GM18517 (cell line): Measurements from ENCODE around the gene METTL27.
"Not testable (repeated sequence)": the region's sequence is repeated elsewhere in the genome, so short reads cannot be mapped to it uniquely, and the experiment has no call there.

Experiments
- ATAC-seq: cut with Tn5 transposase; IDR thresholded peaks from one replicate; pipeline ENCODE4 v1.9.1; 2021; ENCODE audit warnings: mild to moderate bottlenecking, moderate library complexity; ENCODE audit not compliant: unreplicated experiment

METTL27 gene

DNA sequence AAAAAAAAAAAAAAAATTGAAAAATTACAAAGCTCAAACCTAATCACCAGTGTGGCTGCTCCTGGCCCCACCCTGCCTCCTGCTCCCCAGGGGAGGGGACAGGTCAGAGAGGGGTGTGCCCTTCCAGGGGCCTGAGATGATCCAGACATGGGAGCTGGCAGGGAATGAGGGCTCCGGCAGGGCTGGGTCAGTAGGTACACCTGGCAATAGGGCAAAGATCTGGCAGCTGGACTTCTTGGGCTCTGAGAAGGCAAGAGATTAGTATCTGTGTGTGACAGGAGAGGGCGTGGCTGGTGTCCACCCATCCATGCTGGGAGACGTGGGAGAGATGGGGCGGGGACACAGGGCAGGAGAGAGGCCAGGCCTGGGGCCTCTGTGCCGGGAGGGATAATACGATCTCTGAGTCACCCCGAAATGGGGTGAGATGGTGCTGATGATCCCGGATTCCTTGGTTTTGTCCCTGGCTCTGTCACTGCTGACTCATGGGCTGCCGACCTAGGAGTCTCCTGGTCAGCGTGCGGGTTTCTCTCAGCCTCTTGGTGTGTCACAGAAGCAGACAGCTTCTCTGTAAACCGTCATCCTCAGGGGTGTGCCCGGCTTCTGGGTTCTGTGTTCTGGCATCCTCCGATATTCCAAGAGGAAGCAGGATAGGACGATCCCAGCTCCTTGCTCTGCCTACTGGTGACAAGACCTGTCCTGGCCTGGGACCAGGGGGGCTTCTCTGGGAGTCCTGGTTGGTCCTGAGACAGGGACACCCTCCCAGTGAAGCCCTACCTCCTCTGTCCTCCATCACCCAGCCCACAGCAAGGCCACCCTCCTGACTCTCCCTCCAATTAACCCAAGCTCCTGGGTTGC lies 19.8 kb downstream of the METTL27 start:
- no peak for ATAC-seq

DNA sequence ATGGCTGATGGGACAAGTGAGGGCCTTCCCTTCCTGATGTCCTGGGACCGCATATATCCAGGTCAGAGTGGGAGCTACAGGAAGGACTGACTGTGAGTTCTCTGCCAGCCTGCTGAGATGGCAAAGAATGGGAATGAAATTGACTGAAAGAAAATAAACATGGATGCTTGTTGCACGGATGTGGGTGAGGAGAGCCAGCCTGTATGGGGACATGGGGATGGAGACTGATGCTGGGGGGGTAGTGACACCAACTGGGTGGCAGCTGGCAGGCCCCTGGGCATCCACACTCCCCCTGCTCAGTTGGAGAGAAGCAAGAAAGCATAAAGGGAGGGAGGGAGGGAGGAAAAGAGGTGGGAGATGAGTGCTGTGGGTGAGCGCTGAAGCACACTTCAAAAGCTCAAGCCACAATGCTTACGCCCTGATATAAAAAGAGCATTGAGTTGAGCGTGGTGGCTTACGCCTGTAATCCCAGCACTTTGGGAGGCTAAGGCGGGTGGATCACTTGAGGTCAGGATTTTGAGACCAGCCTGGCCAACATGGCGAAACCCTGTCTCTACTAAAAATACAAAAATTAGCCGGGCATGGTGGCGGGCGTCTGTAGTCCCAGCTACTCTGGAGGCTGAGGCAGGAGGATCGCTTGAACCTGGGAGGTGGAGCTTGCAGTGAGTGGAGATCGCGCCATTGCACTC lies 20.6 kb downstream of the METTL27 start:
- ATAC-seq = not testable (repeated sequence)

DNA sequence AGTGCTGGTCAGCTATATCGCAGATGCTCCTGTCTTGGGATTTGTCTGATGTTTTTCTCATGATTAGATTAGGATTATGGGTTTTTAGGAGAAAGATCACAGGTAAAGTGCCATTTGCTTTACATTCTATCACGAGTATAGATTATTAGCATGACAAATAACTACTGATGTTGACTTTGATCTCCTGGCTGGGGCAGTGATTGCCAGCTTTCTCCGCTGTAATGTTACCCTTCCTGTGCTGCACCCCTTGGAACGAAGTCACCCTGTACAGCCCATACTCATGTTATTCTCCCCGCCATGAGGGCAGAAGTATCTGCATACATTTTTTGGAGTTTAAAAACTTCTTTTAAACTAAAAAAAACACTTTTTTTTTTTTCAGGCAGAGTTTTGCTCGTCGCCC lies 22.3 kb downstream of the METTL27 start:
- ATAC-seq = no peak

DNA sequence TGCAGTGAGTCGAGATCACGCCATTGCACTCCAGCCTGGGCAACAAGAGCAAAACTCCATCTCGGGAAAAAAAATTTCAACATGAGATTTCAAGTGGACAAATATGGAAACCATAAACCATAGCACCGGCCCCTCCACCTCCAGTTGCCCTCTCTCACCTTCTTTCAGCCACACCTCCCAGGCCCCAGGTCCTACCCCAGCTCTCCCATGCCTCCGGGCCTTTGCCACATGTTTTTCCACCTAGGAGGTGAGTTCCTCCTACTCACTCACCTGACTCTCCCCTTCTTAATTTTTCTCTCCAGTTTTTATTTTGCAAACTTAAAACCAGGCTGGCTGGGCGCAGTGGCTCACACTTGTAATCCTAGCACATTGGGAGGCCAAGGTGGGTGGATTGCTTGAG lies 25.2 kb downstream of the METTL27 start:
- no peak for ATAC-seq

DNA sequence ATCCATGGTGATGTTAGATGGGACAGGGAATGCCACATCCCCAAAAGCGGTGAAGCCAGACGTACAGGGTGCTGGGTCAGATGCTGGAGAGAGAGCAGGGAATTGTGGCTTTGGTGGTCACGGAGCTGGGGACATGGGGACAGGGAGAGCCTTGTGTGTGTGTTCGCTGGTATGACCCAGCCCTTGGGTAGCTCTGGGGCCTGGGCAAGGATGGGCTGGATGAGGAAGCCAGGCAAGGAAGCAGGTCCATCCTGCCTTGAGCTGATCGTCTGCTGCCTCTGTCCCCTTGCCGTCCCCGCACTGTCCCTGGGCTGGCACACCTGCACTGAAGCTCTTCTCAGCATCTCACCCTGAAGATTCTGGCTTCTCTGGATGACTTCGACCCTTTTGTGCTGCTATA lies 26.9 kb downstream of the METTL27 start:
- no peak for ATAC-seq

DNA sequence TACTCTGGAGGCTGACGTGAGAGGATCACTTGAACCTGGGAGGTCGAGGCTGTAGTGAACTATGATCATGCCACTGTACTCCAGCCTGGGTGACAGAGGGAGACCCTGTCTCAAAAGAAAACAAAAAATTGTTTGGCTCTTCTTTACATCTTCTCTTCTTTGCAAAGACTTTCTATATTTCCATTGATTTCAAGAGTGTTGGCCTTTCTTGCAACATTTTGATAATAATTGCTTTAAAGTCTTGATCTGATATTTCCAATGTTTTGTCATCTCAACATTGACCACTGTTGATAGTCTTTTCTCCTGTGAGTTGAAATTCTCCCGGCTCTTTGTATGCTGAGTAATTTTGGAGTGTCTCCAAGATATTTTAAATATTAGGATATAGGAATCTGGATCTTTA lies 29.3 kb downstream of the METTL27 start:
- no peak for ATAC-seq

DNA sequence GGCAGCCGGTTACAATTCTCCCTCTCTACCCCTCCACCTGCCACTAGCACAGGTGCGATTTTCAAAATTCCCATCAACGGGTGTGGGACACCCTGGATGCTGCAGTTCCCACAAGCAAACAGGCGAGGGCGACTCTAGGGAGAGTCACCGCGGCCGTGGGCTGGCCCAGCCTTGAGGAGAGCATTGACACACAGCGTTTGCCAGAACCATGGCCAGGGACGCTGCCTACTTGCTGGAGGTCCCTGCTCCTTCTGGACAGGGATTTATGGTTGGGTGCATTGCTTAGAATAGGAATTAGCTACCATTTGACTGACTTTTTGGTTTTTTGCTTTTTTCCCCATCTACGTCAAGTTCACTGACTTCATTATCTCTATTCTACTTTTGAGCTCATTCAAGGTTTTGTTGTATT lies 30.6 kb downstream of the METTL27 start:
- ATAC-seq = no peak

DNA sequence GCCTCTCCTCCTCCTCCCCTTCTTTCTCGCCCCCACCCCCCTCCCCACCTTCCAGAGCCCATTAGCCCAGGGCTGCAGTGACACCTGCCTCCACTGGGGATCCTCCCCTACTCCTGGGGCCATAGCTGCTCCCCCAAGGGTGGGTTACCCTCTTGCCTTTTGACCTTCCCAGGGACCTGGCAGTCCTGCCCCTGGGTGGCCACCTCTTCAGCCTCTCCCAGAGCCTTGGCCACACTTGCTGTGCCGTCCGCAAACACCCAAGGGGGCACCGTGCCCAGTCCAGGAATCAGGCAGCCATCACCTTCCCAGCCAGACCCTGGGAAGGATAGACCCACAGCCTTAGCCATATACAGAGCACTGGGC lies 31.3 kb downstream of the METTL27 start:
- ATAC-seq = no peak

DNA sequence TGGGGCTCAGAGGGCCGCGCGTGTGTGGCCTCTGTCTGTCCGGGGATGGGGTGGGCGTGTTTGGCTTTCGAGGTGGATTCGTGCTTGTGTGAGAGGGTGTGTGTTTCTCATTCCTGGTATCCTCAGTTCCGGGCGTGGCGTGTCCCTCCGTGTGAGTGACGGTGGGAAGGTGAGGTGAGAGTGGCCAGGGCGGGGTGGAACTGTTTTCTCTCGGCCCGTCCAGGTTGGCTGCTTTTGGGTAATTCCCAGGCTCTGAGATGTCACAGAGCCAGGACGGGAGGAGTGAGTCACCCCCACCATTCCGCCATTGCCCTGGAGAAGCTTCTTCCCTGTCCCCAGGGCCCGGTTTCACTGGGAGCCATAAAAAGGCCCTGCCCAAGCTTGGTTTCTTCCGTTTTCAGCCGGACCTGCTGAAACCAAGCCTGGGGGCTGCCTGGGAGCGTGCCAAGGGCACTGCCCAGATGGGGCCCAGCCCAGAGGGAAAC lies 32.8 kb downstream of the METTL27 start:
- no peak for ATAC-seq

DNA sequence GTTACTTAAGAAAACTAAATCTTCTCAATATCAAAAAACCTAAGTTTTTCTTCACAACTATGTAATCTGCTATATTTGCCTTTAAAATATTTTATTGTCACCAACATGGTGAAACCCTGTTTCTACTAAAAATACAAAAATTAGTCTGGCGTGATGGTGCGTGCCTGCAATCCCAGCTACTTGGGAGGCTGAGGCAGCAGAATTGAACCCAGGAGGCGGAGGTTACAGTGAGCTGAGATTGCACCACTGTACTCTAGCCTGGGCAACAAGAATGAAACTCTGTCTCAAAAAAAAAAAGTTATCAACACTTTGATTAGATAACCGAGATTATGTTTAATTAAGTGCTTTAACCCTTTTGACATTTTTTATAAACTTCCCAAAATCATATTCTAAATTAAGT lies 39.9 kb downstream of the METTL27 start:
- no peak for ATAC-seq

DNA sequence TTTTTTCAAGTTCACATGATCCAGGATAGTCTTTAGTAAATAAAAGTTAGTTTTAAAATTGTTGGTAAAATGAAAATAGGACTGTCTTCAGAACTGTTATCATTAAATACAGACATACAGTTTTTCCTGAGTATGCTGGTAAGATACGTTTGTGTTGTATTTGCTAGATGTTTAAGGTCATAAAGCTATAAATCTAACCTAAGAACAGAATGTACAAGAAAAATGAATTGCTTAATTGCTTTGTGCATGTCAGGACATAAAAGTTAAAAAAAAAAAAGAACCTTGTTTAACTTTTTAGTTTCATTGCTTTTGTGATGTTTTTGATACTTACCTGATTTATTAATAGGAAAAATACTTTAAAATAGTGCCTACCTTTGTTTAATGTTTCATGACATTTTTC lies 40.7 kb downstream of the METTL27 start:
- no peak for ATAC-seq

DNA sequence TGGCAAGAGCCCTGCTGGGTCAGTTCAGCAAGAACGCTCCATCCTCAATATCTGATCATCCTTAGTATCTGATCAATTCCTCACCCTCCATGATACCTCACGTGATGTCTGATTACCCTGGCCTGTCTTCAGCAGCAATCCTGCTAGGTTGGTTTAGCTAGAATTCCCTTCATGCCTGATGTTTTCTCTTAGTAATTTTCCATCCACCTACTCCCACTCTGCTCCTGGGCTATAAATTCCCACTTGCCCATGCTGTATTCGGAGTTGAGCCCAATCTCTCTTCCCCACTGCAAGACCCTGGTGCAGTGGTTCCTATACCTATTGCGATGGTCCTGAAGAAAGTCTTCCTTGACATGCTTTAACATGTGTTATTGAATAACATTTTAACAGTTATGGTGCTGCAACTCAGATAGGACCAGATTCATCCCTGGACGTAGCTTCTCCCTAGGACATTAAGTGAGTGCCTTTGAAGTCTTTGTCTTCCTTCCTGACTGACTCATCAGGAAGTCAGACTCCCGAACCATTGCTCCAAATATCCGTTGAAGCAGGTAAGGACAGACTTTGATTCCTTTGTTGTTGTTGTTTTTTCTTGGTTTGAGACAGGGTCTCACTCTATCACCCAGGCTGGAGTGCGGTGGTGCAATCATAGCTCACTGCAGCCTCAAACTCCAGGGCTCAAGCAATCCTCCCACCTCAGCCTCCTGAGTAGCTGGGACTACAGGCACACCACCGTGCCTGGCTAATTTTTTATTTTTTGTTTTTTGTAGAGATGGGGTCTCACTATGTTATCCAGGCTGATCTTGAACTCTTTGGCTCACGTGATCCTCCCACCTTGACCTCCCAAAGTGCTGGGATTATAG lies 42.8 kb downstream of the METTL27 start:
- ATAC-seq = no peak

DNA sequence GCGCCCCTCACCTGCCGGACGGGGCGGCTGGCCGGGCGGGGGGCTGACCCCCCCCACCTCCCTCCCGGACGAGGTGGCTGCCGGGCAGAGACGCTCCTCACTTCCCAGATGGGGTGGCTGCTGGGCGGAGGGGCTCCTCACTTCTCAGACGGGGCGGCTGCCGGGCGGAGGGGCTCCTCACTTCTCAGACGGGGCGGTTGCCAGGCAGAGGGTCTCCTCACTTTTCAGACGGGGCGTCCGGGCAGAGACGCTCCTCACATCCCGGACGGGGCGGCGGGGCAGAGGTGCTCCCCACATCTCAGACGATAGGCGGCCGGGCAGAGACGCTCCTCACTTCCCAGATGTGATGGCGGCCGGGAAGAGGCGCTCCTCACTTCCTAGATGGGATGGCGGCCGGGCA lies 45.1 kb downstream of the METTL27 start:
- not testable (repeated sequence) for ATAC-seq

DNA sequence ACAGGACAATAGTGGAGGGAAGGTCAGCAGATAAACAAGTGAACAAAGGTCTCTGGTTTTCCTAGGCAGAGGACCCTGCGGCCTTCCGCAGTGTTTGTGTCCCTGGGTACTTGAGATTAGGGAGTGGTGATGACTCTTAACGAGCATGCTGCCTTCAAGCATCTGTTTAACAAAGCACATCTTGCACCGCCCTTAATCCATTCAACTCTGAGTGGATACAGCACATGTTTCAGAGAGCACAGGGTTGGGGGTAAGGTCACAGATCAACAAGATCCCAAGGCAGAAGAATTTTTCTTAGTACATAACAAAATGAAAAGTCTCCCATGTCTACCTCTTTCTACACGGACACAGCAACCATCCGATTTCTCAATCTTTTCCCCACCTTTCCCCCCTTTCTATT lies 45.7 kb downstream of the METTL27 start:
- ATAC-seq = not testable (repeated sequence)

DNA sequence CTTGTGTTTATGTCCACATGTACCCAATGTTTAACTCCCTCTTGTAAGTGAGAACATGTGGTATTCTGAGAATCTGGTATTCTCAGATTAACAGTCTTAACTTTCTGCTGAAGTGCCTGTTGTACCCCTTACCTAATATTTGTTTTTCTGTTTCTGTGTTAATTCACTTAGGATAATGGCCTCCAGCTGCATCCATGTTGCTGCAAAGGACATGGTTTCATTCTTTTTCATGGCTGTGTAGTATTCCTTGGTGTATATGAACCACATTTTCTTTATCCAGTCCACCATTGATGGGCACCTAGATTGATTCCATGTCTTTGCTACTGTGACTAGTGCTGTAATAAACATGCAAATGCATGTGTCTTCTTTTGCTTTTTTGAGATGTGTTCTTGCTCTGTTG lies 47.1 kb downstream of the METTL27 start:
- ATAC-seq = not testable (repeated sequence)

DNA sequence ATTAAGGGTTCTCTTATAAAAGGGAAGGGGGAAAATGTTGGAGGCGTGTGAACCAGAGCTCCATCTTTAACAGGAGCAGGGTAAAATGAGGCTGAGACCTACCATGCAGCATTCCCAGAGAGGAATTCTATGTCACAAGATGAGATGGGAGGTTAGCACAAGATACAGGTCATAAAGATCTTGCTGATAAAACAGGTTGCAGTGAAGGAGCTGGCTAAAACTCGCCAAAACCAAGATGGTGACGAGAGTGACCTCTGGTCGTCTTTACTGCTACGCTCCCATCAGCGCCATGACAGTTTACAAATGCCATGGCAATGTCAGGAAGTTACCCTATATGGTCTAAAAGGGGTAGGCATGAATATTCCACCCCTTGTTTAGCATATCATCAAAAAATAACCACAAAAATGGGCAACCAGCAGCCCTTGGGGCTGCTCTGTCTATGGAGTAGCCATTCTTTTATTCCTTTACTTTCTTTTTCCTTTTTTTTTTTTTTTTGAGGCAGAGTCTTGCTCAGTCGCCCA lies 51.1 kb downstream of the METTL27 start:
- not testable (repeated sequence) for ATAC-seq

DNA sequence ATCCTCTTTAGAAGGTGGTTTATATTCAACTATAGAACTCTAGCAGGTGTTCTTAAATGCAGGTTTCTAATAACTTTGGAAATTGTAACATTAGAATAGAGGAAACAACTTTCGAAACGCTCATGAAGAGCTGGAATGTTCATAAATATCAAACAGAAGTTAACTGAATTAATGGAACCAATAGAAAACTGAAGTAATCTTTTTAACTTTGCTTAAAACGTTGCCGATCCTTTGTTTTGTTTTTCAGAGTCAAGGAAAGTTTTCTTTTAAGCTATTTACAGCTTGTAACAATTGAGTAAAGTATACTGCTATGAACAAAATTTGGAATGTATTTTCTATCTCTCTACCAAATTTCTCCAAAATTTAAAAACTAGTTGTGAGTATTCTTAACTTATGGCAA lies 53.3 kb downstream of the METTL27 start:
- ATAC-seq = no peak

DNA sequence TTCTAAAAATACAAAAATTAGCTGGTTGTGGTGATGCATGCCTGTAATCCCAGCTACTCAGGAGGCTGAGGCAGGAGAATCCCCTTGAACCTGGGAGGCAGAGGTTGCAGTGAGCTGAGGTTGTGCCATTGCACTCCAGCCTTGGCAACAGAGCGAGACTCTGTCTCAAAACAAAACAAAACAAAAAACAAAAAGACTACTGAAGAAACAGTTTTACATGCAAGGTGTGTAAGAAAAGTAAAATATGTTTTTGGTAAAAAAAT lies 54.6 kb downstream of the METTL27 start:
- not testable (repeated sequence) for ATAC-seq

DNA sequence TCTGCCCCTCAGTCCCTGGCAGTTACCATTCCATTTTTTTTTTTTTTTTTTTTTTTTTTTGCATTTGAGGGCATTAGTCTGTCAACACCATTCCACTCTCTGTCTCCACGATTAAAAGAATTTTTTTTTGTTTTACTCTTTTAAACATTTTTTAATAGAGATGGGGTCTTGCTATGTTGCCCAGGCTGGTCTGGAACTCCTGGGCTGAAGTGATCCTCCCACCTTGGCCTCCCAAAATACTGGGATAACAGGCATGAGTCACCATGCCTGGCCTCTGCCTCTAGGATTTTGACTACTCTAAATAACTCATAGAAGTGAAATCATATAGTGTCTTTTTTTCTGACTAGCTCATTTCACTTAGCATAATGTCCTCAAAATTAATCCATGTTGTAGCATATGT lies 55.7 kb downstream of the METTL27 start:
- ATAC-seq = no peak
